Right forelimb (tissue), 1 donor: ENCODE measurements around the gene MAP7.

Source experiments
- DNase-seq: peaks from one replicate; pipeline ENCODE4 v3.0.0-alpha.2; 2018

MAP7 gene

DNA sequence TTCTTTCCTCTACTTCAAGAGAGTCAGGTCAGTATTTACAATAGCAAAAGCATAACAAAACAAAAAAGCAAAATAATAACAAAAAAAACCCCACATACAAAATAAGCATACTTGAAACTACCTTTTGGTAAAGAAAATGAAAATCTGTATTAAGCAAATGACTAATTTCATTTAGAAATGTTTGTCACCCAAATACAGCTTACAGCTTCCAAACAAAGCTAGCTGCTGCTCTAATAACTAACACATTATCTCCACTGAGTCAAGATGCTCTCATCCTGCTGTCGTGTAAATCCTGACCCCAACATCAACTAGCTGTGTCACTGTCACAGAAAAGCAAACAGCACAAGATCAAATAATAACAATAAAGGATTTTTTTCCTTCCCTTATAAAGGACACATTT lies 21.7 kb downstream of the MAP7 start:
- DNase-seq, result no peak

DNA sequence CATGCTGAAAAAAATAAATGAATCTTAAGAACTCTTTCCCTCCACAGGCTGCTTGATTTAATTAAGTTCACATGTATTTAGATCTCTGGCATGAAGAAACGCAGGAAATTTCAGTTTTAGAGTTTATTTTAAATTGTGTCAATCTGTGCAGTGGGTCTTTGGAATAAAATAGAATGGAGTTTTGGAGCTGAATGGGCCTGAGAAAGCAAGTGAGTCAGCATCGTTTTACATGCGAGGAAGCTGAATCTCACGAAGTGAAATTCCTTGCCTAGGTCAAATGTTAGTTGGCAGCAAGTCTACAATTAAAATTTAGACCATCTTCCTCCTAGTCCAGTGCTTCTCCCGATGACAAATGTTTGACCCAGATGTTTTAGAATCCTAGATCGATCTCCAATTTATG lies 22.4 kb downstream of the MAP7 start:
- no peak for DNase-seq

DNA sequence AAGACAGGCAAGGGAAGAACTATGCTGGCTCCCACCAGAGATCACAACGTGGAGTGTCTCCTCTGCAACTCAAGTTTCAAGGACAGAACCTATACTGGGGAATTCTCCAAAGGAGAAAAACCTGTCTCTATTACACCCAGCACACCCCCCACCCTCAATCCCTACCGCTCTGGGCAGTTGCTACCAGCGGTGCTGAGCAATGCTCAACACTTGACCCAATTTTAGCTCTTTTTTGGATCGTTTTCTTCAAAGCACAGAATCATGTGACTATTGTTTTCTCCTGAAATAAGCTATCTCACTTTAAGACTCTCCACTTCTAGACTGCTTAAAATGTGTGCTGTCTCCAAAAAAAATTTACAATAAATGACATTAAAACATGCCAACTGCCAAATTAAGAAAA lies 23.3 kb downstream of the MAP7 start:
- DNase-seq, result no peak

DNA sequence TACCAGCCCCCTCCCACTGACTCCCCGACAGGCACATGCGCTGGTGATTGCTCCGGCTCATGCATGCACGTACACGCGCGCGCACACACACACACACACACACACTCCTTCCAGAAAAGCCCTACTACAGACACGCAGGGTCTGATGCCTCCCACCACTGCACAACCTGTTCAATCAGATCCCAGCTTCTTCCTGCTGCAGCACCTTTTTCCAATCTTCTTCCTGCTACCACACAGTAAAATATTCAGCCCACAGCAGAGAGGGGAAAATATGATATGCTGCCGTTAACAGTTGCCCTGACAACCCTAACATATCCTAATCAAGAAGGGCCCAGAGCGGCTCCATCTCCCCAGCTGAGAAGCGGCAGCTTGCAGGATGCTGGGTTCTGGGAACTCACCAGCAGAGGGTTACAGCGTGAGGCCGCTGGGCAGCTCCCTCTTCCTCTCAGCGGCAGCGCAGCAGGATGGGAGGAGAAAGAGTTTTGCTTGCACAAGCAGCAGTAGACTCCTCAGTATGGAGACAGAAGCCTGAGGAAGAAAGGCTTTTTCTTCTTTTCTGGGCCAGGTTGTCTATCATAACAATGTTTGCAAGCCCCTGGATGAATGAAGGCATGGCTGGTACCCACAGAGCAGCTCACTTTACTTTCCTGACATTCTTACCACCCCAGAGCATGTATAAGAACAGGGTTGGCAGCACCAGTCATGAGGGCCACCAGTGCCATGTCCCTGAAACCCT lies 23.9 kb downstream of the MAP7 start:
- peak; percentile 52 for DNase-seq

DNA sequence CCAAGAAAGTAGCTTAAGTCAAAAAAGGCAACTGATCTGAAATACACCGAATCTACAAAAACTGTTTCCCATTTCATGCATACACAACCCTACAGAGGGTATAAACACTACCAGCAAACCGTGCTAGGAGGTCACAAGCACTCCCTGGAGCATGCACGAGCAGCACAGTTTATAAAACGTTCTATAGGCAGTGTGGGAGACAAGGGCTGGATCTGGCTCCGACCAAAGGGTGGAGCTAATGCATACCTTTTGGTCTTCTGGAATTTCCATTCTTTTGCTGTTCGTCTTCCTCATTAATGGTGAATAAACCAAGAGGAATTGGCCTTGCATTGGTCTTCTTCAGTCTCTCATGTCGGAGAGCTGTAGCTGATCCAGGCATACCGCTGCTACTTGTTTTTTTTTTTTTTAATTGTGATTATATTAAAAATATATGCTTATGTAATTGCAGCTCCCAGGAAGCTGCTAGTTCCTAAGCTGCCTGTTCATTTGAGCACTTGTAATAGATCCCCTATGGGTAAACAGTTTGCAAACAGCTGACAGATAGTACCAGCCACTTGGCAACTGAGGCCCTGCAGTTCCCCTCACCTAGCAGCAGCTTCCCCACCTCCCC lies 24.5 kb downstream of the MAP7 start:
- no peak for DNase-seq

DNA sequence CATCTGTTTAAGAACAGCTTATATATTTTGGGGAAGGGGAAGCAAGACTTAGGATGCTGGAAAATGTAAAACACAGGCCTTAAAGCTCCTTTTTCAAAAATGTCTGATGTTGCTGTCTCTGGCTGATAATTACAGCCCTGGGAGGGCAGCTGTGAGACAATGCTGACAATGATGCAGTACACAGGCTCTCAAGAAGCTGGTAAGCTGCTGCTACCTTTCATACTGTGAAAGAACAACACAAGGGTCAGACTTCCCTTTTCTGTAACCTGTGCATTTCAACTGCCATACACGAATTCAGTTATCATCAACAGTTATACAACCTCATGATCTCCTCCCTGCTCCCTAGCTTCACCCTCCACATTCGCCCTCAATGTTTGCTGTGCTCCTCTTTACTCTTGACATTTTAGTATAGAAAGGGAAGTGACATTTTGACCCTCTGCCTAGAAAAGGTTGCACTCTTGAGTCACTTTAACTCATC lies 25.2 kb downstream of the MAP7 start:
- DNase-seq, result no peak

DNA sequence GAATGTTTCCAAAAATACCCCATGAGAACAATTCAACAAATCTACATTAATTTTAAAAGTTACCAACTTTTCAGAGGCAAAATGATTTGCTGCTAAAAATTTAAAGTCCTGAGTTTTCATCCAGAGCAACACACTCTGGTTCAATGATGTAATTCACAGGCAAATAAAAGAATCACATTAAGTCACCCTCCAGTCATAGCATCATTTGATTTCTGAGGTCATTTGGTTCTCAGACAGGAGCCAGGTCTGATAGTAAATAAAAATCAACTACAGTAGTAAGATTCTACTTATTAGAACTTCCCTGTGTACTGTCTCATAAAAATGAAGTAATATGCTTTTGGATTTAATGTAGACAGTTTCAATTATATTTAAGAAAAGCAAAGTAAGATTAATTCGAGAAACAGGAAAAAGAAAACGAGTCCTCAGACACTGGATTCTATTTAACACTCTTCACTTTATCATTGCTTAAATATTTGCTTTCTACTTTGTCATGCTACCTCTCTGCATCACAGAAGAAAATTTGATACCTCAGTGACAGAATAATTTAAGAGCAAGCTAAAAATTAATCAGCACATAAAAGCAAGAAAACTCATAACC lies 25.8 kb downstream of the MAP7 start:
- DNase-seq, result no peak

DNA sequence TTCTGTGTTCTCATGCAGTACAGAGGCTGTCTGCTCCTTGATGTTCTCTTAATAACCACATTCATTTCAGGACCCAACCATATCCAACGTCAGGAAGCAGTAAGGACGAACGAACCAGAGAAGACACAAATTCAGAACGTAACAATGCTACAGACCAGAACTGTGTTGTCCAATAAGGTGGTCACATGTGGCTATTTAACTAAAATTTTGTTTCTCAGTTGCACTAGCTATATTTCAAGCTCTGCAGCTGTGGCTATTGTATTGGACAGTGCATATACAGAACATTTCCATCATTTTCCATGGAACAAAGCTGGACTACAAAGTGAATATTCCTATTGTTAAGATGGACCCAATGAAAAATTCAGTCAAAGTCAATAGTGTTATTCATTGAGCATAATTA lies 27.0 kb downstream of the MAP7 start:
- DNase-seq, result no peak

DNA sequence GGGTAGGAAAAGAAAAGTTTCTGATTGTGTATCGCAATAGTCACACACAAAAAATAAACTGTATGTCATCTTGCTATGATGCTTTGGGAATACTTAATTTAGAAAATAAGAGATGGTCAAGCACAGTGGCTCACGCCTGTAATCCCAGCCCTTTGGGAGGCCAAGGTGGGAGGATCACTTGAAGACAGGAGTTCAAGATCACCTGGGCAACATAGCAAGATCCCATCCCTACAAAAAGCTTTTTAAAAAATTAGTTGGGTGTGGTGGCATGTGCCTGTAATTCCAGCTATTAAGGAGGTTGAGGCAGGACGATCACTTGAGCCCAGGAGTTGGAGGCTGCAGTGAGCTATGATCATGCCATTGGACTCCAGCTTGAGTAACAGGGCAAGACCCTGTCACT lies 27.6 kb downstream of the MAP7 start:
- DNase-seq, result no peak

DNA sequence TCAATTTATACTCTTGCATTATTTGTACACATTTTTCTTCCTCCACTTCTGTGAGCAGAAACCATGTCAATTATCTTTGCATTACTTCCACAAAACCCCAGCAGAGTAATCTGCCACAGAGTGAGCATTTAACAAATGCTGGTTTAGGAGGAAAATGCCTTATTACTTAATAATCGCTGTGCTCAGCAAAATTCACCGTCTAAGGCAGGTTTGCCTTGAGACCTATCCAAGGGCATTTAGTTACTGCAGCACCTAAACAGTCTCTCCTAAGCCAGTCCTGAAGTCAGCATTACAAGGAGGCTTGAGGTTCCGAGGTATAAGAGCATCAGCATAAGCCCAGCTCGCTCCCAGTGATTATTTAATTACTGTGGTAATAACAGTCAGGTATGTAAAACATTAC lies 28.3 kb downstream of the MAP7 start:
- no peak for DNase-seq

DNA sequence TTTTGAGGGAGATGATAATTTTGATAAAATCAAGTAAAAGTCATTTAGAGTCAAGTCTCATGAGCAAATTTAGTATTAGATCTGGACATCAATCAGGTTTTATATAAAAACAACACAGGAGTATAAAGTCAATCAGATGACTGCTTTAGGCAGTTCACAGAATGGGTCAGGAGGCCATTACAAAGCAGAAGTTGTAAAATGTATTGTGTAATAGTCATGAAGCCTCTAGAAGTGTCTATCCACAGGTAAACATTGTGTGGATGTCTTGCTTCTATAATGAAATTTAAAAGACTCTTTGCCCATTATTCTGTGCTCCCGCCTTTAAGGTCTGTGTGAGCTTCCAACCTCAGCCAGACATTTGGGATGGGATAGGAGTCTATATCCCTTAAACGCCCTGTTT lies 28.8 kb downstream of the MAP7 start:
- no peak for DNase-seq

DNA sequence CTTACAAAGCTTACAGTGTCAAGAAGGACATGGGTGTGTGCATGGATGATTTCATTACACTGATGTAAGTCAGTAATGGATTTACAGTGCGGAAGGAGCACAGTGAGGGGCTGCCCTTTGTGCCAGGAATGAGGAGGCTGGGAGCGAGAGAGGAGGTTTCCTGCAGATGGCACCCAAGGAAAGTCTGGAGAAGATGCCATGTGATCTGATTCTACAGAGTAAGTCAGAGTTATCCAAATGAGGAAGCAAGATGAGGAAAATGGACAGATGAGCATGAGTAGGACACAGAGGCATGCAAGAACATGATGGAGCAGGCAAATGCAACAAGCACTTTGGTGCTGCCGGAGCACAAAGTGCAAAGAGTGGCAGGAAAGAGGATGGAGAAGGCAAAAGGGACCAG lies 29.7 kb downstream of the MAP7 start:
- DNase-seq, result no peak

DNA sequence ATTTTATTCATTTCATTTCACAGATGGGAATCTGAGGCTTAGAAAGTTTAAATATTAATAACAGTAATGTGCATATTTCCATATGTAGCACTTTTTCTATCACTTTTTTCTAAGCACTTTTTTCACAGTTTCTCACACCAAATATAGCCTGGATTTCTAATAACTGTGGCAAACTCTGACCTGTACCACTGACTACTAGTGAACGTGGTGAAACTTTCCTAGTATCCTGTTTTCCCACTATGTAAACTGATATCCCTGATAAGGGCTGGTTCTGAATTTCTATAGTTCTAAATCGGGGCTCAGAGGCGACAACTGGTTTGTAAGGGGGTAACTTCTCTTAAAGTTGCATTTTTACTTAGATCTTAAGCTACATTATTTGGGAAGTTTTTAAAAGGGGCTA lies 32.6 kb downstream of the MAP7 start:
- DNase-seq, result no peak

DNA sequence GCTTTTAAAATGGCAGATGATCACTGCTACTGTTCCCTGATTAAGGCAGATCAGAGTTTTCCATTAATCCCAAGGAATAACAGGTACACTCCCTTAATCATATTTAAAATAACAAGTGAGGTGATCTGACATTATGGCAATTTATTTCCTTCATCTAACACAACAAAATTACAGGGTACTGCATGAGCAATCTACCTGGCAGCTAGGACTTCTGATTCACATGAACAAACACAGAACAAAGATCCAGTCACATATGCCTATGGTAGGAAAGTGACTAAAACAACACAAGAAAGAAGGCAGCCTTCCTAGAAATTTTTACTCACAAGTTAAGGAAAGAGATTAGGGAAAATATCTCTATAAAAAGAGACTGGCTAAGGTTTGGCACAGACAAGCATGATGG lies 33.2 kb downstream of the MAP7 start:
- no peak for DNase-seq

DNA sequence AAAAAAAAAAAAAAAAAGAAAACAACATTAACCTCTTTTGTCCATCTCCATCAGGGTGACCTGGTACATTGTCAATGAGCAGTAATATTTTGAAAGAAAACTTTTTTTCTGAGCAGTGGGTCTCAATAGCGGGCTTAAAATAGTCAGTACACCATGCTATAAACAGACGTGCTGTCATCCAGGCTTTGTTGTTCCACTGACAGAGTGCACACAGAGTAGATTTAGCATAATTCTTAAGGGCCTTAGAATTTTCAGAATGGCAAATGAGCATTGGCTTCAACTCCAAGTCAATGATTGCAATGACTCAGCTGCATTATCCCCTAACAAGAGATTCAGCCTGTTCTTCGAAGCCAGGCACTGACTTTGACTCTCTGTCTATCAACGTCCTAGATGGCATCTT lies 35.6 kb downstream of the MAP7 start:
- no peak for DNase-seq

DNA sequence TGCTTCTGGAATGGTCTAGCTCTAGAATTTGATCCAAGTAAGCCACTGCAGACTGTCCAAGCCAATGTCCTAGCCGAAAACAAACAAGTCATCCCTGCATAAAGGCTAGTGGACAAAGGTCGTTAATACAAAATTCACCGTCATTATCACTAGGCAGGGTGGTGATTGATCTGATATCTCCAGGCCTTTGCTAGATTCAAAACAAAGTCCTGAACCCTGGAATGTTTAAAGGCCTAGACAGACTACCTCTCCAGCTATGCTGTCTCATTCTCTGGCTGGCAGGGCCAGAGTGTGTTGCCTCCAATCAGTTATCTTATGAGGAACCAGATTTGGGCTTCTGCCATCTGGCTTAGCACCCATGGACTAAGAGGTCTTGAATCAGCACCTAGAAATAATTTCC lies 38.3 kb downstream of the MAP7 start:
- DNase-seq, result no peak

DNA sequence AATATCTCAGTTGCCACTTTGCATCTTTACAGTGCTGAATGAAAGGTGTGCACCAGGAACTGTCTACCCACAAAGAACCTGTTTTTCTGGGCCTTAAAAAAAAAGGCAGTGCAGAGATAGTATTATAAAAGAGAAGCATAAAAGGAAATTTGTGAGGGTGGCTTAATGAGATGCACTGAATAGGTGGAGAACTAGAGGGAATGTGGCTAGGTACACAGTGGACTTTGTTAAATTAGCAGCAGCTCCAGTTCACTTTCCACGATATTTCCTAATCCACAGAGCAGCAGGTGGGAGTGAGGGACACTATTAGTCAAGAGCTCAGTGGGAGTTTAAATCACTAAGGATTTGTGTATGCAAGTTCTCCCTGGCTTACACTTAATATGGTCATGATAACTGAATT lies 38.8 kb downstream of the MAP7 start:
- DNase-seq, result no peak

DNA sequence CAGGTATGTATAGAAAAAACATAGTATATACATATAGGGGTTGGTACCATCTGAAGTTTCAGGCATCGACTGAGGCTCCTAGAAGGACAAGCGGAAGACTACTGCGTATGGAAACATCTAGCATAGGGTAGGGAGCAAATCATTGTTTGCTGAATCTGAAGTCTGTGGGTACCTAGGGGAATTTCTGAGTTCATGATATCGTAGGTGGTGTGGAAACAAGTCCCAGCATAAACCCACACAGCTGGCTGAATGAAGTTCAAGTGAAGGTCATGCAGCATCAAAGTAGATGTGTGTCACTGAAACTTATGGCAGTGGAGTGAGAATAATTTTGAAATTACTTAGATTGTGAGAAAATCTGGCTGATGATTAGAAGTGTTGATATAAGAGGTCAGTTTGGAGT lies 39.4 kb downstream of the MAP7 start:
- DNase-seq, result no peak

DNA sequence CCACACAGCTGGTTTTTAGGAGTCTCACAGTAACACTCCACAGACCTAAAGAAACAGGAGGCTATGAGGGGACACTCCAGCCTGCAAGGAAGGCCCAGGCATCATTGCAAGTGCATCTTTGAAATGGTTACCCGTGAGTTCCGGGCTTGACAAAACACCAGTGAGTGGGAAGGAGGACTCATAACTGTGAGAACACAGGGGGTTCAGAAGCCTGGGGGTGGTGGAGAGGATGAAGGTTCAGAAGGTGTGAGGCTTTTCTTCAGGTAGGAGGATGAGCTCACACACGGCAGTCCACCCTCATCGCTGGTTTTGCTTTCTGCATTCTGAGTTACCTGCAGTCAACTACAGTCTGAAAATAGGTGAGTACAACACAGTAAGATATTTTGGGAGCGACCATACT lies 39.9 kb downstream of the MAP7 start:
- no peak for DNase-seq

DNA sequence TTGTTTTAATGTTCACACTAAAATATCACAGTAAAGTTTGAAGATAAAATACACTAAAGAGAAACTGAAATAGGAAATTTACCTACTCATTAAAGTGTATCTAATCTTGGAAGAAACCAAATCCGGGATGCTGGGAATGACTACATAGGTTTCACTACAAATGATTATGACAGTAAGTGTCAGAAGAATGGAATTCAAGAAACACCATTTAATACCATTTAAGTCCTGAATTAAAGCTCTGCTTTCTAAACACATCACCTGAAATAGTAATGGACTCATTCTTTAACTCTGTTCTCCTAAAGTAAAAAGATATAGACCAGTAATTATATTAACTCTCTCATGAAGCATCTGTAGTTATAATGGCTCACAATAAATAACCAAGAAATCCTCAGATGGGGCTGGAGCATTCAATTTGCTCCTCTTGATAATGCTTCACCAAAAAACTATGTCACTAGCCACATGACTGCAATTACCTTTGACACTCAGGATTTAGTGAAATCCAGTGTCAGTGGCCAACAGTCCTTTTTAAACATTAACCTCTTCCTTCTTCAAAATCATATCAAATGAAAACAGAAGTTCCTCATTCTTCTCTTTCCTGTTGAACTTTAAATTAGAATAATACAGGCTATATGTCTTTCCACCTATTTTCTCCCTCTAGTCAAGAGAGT lies 41.4 kb downstream of the MAP7 start:
- DNase-seq, result no peak

DNA sequence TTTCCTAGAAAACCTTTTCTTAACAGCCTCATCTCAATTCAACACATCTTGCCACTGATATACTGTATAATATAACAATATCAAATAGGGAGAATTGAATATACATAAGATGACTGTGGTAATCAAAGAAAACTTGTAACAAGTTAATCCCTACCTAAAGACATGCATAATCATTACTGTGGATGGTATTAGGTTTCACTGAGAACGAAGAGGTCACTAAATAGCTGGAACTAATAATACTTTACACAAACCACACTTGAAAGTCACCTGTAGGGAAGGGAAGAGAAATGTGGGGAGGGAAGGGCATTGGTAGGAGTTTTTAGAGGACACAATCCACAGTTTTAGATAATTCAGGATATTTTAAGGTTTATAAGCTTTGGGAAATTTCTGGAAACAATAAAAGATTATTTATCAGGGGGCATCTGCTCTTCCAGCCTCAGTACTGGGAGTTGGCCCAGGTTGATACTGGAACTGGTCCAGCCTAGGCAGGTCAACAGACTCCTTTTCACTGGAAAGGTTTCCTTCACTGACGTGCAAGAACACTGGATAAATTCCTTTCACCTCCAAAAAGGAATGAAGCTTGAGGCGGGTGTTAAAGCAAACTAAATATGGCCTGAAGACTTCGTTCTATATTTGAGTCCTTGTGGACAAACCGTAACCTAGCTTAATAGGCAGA lies 44.0 kb downstream of the MAP7 start:
- DNase-seq, result no peak

DNA sequence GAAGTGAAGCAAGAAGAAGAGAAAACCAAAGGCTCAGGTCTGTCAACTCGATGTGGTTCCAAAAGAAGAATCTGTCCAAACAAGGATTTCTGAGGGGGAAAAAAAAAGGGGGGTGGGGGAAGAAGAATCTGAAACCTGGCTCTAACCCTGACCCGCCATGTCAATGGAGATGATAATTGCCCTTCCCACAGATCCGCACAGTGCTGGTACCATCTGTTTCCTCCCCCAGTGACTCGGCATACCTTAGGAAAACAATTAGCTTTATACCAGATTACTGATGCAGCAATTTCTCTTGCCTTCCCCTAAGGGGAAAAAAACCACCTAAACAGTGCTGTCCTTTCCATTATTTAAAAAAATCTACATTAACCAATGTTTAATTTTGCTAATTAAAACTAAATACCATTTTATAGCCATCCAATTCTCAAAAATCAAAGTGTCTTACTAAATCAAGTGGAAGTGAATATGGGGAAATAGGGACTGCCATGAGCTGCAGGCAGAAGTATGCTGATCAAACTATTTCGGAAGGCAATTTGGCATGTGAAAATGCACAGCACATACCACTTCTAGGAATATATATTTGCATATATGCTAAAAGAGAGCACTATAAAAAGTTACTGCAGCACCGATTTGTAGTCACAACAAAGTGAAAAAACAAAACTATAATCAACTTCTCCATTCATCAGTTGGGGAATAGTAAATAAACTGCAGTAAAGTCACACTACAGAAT lies 46.8 kb downstream of the MAP7 start:
- no peak for DNase-seq

DNA sequence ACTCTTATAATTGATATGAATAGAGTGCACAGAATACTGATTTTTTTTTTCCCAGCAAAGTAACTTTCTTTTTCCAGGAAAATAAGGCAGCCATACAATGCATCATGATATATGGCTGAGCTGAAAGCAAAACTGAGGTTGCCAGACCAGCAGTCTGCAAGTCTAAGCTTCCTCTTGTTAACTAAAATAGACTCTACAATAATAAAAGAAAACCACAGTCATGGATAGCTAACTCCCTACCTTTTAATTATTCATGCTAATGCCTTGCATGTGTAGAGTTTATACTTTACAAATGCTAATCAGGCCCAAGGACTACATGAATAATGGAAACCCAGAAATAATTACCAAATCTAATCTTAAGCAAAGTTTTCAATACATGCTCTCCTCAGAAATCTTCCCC lies 47.4 kb downstream of the MAP7 start:
- DNase-seq, result no peak
